NCI-H345 treated with DMSO at 0.1 percent for 48 hours (cell line): Measurements from ENCODE around the gene MGLL.

ENCODE experiments used
- DNase-seq: peaks from one replicate; lab custom pipeline; 2025; ENCODE audit not compliant: unreplicated experiment; lab: John Stamatoyannopoulos, UW

Gene MGLL

GRCh38 chr3:127760361-127760760, 62.0 kb downstream of the MGLL start:
- no peak for DNase-seq

GRCh38 chr3:127759826-127760225, 62.5 kb downstream of the MGLL start:
- DNase-seq: no peak

GRCh38 chr3:127758013-127758412, 64.3 kb downstream of the MGLL start:
- DNase-seq: no peak

GRCh38 chr3:127755305-127755681, 67.0 kb downstream of the MGLL start:
- DNase-seq: no peak

GRCh38 chr3:127754411-127755304, 67.7 kb downstream of the MGLL start:
- no peak for DNase-seq

GRCh38 chr3:127753898-127754410, 68.4 kb downstream of the MGLL start:
- DNase-seq: no peak

- DNase-seq: no peak
These were observed 69.0 kb downstream of the MGLL start for GRCh38 chr3:127753338-127753737.

- DNase-seq: no peak
These were observed 70.5 kb downstream of the MGLL start for GRCh38 chr3:127751782-127752181.

- DNase-seq: no peak
These were observed 71.1 kb downstream of the MGLL start for GRCh38 chr3:127751163-127751621.

- DNase-seq: no peak
These were observed 71.9 kb downstream of the MGLL start for GRCh38 chr3:127750226-127751031.

GRCh38 chr3:127749787-127750225, 72.5 kb downstream of the MGLL start:
- no peak for DNase-seq

- DNase-seq: no peak
These were observed 73.0 kb downstream of the MGLL start for GRCh38 chr3:127749361-127749760.

GRCh38 chr3:127748754-127749327, 73.5 kb downstream of the MGLL start:
- no peak for DNase-seq

- no peak for DNase-seq
These were observed 74.4 kb downstream of the MGLL start for GRCh38 chr3:127747751-127748521.

- DNase-seq: no peak
These were observed 75.2 kb downstream of the MGLL start for GRCh38 chr3:127747066-127747465.

GRCh38 chr3:127746400-127747057, 75.8 kb downstream of the MGLL start:
- no peak for DNase-seq

- DNase-seq: no peak
These were observed 76.5 kb downstream of the MGLL start for GRCh38 chr3:127745656-127746399.

- no peak for DNase-seq
These were observed 77.4 kb downstream of the MGLL start for GRCh38 chr3:127744875-127745274.

GRCh38 chr3:127744253-127744815, 78.0 kb downstream of the MGLL start:
- DNase-seq: no peak
